IPS-15b (cell line): Measurements from ENCODE around the gene MDGA2.

Source experiments
- H3K27me3 ChIP-seq: one replicate; pipeline ENCODE4 v1.6.1; 2013; ENCODE audit warnings: low read length; ENCODE audit not compliant: control insufficient read depth, insufficient read depth
- H3K36me3 ChIP-seq: one replicate; pipeline ENCODE4 v1.6.1; 2013; ENCODE audit warnings: low read length; ENCODE audit not compliant: control insufficient read depth, insufficient read depth
- H3K4me1 ChIP-seq: one replicate; pipeline ENCODE4 v1.6.1; 2013; ENCODE audit warnings: mild to moderate bottlenecking, low read length; ENCODE audit not compliant: control insufficient read depth, insufficient read depth
- H3K4me3 ChIP-seq: one replicate; pipeline ENCODE4 v1.5.1; 2013; ENCODE audit warnings: low read depth, low read length
- H3K9ac ChIP-seq: one replicate; pipeline ENCODE4 v1.6.1; 2013; ENCODE audit warnings: low read depth, mild to moderate bottlenecking, low read length
- H3K9me3 ChIP-seq: one replicate; pipeline ENCODE4 v1.6.1; 2013; ENCODE audit warnings: mild to moderate bottlenecking, low read length; ENCODE audit not compliant: control insufficient read depth, insufficient read depth

The MDGA2 gene

GRCh38 chr14:47596860-47597259 lies 78.5 kb downstream of the MDGA2 start:
- no peak overlapping the region for H3K4me3 ChIP-seq
- H3K9ac ChIP-seq: no peak overlapping the region
- H3K27me3 ChIP-seq: no peaks in the 10 kb centered on the region
- no peaks in the 10 kb centered on the region for H3K4me1 ChIP-seq
- H3K36me3 ChIP-seq: no peaks in the 10 kb centered on the region
- H3K9me3 ChIP-seq: no peaks in the 10 kb centered on the region

DNA sequence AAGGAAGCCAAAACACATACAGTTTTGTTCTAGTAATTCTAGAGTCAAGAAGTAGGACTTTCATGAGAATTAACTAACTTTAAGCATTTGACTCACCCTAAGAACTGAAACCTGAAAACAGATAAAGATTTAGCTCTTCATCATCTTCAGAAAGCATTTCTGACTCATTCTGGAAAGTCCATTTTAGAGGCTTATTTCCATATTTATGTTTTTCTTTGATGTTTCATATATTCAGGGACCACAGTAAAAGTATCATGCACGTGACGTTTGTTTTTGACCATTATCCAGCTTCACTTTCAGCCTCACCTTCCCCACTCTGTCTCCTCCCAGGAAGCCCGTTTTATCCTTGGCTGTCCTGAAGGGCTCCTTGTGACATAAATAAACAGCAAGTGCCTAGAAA lies 79.2 kb downstream of the MDGA2 start:
- Histone ChIP-seq H3K4me1 (no peaks in the 10 kb centered on the region), H3K9ac (no peak overlapping the region), H3K9me3 (no peaks in the 10 kb centered on the region), H3K4me3 (no peak overlapping the region), H3K27me3 (no peaks in the 10 kb centered on the region), H3K36me3 (no peaks in the 10 kb centered on the region)

DNA sequence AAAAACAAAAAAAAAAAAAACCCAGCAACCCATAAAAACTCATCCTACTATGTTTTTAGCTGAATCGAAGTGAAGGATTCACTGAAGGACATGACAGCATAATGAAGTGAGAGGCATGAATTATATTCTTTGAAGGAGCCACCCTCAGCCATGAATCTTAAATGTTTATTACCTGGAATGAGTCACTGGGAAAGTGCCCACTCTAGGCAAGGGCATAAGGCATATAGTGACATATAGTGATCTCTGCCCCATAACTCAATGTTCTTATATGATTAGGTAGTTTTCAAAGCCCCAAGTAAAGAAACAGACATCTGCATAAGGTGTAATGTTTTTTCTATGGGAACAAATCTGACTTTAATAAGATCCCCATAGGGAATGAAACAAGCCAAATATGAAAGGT lies 79.9 kb downstream of the MDGA2 start:
- no peak overlapping the region for H3K4me3 ChIP-seq
- no peaks in the 10 kb centered on the region for H3K36me3 ChIP-seq
- H3K9me3 ChIP-seq: no peaks in the 10 kb centered on the region
- no peaks in the 10 kb centered on the region for H3K4me1 ChIP-seq
- no peak overlapping the region for H3K9ac ChIP-seq
- H3K27me3 ChIP-seq: no peaks in the 10 kb centered on the region

GRCh38 chr14:47590767-47591495 lies 84.5 kb downstream of the MDGA2 start:
- Histone ChIP-seq H3K4me3 (no peak overlapping the region), H3K9me3 (no peaks in the 10 kb centered on the region), H3K4me1 (no peaks in the 10 kb centered on the region), H3K36me3 (no peaks in the 10 kb centered on the region), H3K9ac (no peak overlapping the region), H3K27me3 (no peaks in the 10 kb centered on the region)

- Histone ChIP-seq H3K9me3 (no peaks in the 10 kb centered on the region), H3K9ac (no peak overlapping the region), H3K4me1 (no peaks in the 10 kb centered on the region), H3K27me3 (no peaks in the 10 kb centered on the region), H3K36me3 (no peaks in the 10 kb centered on the region), H3K4me3 (no peak overlapping the region)
Measured at GRCh38 chr14:47585447-47585846, 90.0 kb downstream of the MDGA2 start.

DNA sequence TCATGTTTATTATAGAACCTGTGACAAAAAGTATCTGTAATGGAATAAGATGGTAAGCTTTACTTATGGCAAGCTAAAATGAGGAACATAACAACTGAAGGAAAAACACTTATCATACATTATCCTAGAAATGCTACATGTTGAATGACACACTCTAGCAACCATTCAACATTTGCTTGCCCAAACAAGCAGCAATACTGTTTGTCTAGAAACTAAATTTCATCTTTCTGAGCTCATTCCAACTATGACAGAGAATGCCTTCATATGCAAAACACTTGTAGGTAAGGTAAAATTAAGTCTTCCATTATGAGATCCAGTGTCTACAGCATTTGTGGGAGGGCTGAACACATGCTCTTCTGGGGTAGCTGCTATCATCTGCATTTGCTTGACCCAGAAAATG lies 108.1 kb downstream of the MDGA2 start:
- no peak overlapping the region for H3K9ac ChIP-seq
- no peak overlapping the region for H3K4me3 ChIP-seq
- H3K9me3 ChIP-seq: no peaks in the 10 kb centered on the region
- no peaks in the 10 kb centered on the region for H3K27me3 ChIP-seq
- no peaks in the 10 kb centered on the region for H3K4me1 ChIP-seq
- H3K36me3 ChIP-seq: no peaks in the 10 kb centered on the region

GRCh38 chr14:47557894-47558293 lies 117.5 kb downstream of the MDGA2 start:
- H3K9ac ChIP-seq: no peak overlapping the region
- no peak overlapping the region for H3K4me3 ChIP-seq
- H3K36me3 ChIP-seq: no peaks in the 10 kb centered on the region
- no peaks in the 10 kb centered on the region for H3K27me3 ChIP-seq
- H3K4me1 ChIP-seq: no peaks in the 10 kb centered on the region
- H3K9me3 ChIP-seq: no peaks in the 10 kb centered on the region

DNA sequence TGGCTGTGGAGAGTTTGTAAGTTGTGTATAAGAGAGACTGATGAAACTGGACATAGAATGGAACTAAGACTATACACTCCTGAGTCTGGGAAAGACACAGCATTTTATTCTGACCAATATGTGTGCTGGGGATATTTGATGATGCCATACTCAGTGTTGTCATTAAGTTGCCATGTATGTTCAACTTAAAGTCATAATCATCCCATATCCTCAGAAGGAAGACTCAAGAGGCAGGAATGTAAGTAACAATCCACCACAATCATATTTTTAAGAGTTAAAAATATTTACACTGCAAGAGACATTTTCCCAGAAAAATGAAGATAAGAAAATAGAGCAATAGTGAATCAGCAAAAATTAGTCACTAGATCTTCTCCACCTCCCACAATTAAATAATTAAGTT lies 120.1 kb downstream of the MDGA2 start:
- H3K4me3 ChIP-seq: no peak overlapping the region
- H3K9ac ChIP-seq: no peak overlapping the region
- no peaks in the 10 kb centered on the region for H3K4me1 ChIP-seq
- no peaks in the 10 kb centered on the region for H3K36me3 ChIP-seq
- no peaks in the 10 kb centered on the region for H3K9me3 ChIP-seq
- no peaks in the 10 kb centered on the region for H3K27me3 ChIP-seq

DNA sequence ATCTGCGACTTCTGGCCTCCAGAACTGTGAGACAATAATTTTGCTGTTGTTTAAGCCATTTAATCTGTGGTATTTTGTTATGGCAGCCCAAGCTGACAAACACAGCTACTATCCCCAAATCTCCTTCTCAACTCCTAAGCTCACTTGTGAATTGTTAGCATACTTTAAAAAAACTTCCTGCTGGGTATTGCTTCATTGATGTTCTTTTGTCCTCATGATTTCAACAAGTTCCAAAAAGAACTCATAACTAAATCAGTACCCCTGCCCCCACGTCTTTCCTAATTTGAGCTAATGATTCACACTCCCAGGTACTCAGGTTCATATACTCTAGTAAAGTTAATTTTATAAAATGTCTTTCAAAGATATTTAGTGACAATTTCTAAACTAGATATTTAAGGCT lies 125.5 kb downstream of the MDGA2 start:
- Histone ChIP-seq H3K9me3 (no peaks in the 10 kb centered on the region), H3K36me3 (no peaks in the 10 kb centered on the region), H3K27me3 (no peaks in the 10 kb centered on the region), H3K4me3 (no peak overlapping the region), H3K4me1 (no peaks in the 10 kb centered on the region), H3K9ac (no peak overlapping the region)

DNA sequence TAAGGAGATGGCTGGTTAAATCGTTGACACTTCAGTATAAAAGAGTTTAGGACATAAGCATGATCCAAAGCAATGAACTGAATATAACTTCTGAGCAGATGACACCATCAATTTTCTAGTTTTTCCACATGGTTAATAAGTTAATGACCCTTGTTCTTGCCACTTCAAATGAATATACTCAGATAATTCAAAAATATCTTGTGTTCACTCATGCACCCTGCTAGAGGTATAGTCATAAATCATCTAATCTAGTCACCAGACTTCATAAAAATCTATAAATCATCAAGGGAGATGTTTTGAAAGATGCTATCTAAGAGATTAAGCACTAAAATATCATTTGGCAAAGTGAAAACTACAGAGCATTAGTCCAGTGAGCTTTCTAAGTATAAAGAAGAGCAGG lies 131.9 kb downstream of the MDGA2 start:
- Histone ChIP-seq H3K9me3 (no peaks in the 10 kb centered on the region), H3K4me1 (no peaks in the 10 kb centered on the region)

DNA sequence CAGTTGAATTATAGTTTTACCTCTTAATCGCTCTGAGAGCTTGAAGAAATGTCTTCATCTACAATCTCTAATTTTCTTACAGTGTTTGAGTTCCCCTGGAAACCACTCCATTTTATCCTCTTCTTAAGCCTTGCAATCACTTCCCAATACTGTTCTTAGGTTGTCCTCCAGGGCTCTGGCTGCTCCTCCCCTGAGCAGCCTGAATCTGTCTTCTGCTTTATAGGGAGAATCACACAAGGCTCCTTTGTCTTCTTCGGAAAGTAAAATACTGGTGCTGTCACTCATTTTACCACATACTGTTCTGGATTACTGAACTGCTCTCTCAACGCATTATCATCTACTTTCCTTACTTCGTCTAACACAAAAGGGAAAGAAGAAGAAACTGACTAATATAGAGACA lies 133.7 kb downstream of the MDGA2 start:
- Histone ChIP-seq H3K4me3 (no peak overlapping the region), H3K36me3 (no peaks in the 10 kb centered on the region), H3K9ac (no peak overlapping the region)

More for the DNA sequence above, 131.9 kb downstream of the MDGA2 start:
- Histone ChIP-seq H3K36me3 (no peaks in the 10 kb centered on the region), H3K4me3 (no peak overlapping the region), H3K27me3 (no peaks in the 10 kb centered on the region), H3K9ac (no peak overlapping the region)

GRCh38 chr14:47539031-47539461 lies 136.4 kb downstream of the MDGA2 start:
- no peak overlapping the region for H3K9ac ChIP-seq
- H3K9me3 ChIP-seq: no peaks in the 10 kb centered on the region
- H3K4me3 ChIP-seq: no peak overlapping the region
- no peaks in the 10 kb centered on the region for H3K36me3 ChIP-seq
- H3K4me1 ChIP-seq: peaks cover 21% of the 10 kb centered on the region
- H3K27me3 ChIP-seq: no peaks in the 10 kb centered on the region

More for the DNA sequence above, 133.7 kb downstream of the MDGA2 start:
- no peaks in the 10 kb centered on the region for H3K27me3 ChIP-seq
- H3K4me1 ChIP-seq: peaks cover 11% of the 10 kb centered on the region
- no peaks in the 10 kb centered on the region for H3K9me3 ChIP-seq
